Measurements from ENCODE around the gene APLP2. TPM values are rescaled to one million over a fixed set of nuclear protein-coding genes. Genes with fewer than 3 reads are reported as not detected.
"Not testable (repeated sequence)": the region's sequence is repeated elsewhere in the genome, so short reads cannot be mapped to it uniquely, and the experiment has no call there.

APLP2 gene
- total RNA-seq, 1 experiment from 2014 or later, result 345 TPM

DNA sequence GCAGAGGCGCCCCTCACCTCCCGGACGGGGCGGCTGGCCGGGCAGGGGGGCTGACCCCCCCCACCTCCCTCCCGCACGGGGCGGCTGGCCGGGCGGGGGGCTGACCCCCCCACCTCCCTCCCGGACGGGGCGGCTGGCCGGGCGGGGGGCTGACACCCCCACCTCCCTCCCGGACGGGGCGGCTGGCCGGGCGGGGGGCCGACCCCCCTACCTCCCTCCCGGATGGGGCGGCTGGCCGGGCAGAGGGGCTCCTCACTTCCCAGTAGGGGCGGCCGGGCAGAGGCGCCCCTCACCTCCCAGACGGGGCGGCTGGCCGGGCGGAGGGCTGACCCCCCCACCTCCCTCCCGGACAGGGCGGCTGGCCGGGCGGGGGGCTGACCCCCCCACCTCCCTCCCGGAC lies 21.5 kb downstream of the APLP2 start:
- POLR2A ChIA-PET (ENCODE audit: unreplicated experiment); DNase-seq; H3K27me3 ChIP-seq (ENCODE audit: low read length); H3K4me2 ChIP-seq (ENCODE audit: low read length); intact Hi-C loops (cut with micrococcal nuclease); H3F3A ChIP-seq (ENCODE audit: low read length, unreplicated experiment); ATAC-seq; CTCF ChIA-PET; H3K4me3 ChIP-seq (ENCODE audit: low read length); H3K9ac ChIP-seq (ENCODE audit: low read length); H3K36me3 ChIP-seq (ENCODE audit: low read depth, low read length); BruUV-seq (replicated peaks); H2AFZ ChIP-seq (ENCODE audit: low read length); H3K9me3 ChIP-seq (ENCODE audit: low read length); H3K27ac ChIP-seq (ENCODE audit: low read length); H3K9me2 ChIP-seq (replicated peaks; ENCODE audit: low read length): not testable (repeated sequence)
- H3K4me1 ChIP-seq (ENCODE audit: insufficient read depth, low read length), result peaks cover 19% of the 10 kb centered on the region
- peaks cover 40% of the 10 kb centered on the region; the same call in 1 of the 2 replicates for H4K20me1 ChIP-seq (ENCODE audit: low read length)
- peaks cover 70% of the 10 kb centered on the region for H3K79me2 ChIP-seq (ENCODE audit: low read length)

DNA sequence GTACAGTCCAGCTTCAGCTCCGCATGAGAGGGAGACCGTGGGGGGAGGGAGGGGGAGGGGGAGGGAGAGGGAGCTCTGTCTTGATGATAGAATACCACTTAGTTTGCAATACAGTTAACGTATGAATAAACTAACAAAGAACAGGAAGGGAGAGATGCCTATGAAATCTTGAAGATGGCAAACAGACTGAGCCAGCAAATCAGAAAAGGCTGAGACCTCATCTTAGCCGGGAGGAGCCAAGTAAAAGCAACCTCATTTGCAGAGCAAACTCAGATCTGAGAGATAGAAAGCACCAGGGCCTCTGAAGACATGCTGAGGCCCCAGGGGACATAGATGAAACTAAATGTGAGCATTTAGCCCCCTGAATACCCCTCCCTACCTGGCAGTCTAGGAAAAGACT lies 23.0 kb downstream of the APLP2 start:
- H3K9me3 ChIP-seq (ENCODE audit: low read length), result no peaks in the 10 kb centered on the region
- ChIA-PET CTCF (no interaction called here), POLR2A (ENCODE audit: unreplicated experiment) (no interaction called here)
- H3K27ac ChIP-seq (ENCODE audit: low read length), result no peak overlapping the region
- H3K4me3 ChIP-seq (ENCODE audit: low read length), result no peak overlapping the region
- no peak overlapping the region for H2AFZ ChIP-seq (ENCODE audit: low read length)
- H4K20me1 ChIP-seq (ENCODE audit: low read length), result peaks cover 37% of the 10 kb centered on the region
- ATAC-seq (no peak), DNase-seq (no peak)
- peaks cover 17% of the 10 kb centered on the region for H3K4me1 ChIP-seq (ENCODE audit: insufficient read depth, low read length)
- H3F3A ChIP-seq (ENCODE audit: low read length, unreplicated experiment), result no peaks in the 10 kb centered on the region
- H3K36me3 ChIP-seq (ENCODE audit: low read depth, low read length), result no peaks in the 10 kb centered on the region
- intact Hi-C loops (cut with micrococcal nuclease), result no loop called here
- no peaks in the 10 kb centered on the region for H3K9me2 ChIP-seq (replicated peaks; ENCODE audit: low read length)
- no peak overlapping the region for H3K4me2 ChIP-seq (ENCODE audit: low read length)
- no peaks in the 10 kb centered on the region for H3K27me3 ChIP-seq (ENCODE audit: low read length)
- H3K9ac ChIP-seq (ENCODE audit: low read length), result no peak overlapping the region
- BruUV-seq (replicated peaks), result no TSS peak
- TF ChIP-seq EZH2 (IDR thresholded peaks at IDR 0.05; ENCODE audit: low read length, unreplicated experiment), result no peak
- TF ChIP-seq EZH2phosphoT487 (IDR thresholded peaks at IDR 0.05; ENCODE audit: borderline replicate concordance, low read length), result no peak
- TF ChIP-seq, protein P1, sequence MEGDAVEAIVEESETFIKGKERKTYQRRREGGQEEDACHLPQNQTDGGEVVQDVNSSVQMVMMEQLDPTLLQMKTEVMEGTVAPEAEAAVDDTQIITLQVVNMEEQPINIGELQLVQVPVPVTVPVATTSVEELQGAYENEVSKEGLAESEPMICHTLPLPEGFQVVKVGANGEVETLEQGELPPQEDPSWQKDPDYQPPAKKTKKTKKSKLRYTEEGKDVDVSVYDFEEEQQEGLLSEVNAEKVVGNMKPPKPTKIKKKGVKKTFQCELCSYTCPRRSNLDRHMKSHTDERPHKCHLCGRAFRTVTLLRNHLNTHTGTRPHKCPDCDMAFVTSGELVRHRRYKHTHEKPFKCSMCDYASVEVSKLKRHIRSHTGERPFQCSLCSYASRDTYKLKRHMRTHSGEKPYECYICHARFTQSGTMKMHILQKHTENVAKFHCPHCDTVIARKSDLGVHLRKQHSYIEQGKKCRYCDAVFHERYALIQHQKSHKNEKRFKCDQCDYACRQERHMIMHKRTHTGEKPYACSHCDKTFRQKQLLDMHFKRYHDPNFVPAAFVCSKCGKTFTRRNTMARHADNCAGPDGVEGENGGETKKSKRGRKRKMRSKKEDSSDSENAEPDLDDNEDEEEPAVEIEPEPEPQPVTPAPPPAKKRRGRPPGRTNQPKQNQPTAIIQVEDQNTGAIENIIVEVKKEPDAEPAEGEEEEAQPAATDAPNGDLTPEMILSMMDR (conservative IDR thresholded peaks at IDR 0.05; ENCODE audit: low read depth, low read length), result no peak
- peaks cover 70% of the 10 kb centered on the region for H3K79me2 ChIP-seq (ENCODE audit: low read length)

DNA sequence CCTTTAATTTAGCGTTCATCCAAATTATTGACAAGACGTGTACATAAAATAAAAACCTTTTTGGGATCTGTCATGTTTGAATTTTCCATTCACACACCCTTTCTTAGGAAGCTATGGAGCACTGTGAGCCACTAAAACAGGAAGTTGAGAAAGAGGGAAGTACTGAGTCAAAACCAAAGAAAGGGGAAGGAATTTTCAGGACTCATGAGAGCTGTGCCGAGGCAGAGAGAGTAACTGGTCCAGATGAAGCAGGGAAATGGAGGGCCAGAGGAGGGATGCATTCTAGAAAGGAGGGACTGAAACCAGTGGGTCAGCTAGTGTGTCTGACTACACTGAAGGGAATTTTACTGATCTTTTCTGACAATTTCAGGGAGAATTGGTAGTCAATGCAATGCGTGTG lies 24.9 kb downstream of the APLP2 start:
- Histone ChIP-seq H3K4me1 (ENCODE audit: insufficient read depth, low read length) (no peaks in the 10 kb centered on the region), H4K20me1 (ENCODE audit: low read length) (peaks cover 24% of the 10 kb centered on the region), H3F3A (ENCODE audit: low read length, unreplicated experiment) (no peaks in the 10 kb centered on the region), H2AFZ (ENCODE audit: low read length) (no peak overlapping the region), H3K79me2 (ENCODE audit: low read length) (peaks cover 70% of the 10 kb centered on the region), H3K9me2 (replicated peaks; ENCODE audit: low read length) (no peaks in the 10 kb centered on the region), H3K27me3 (ENCODE audit: low read length) (no peaks in the 10 kb centered on the region), H3K27ac (ENCODE audit: low read length) (no peak overlapping the region), H3K9me3 (ENCODE audit: low read length) (no peaks in the 10 kb centered on the region), H3K4me3 (ENCODE audit: low read length) (no peak overlapping the region), H3K9ac (ENCODE audit: low read length) (no peak overlapping the region), H3K4me2 (ENCODE audit: low read length) (no peak overlapping the region), H3K36me3 (ENCODE audit: low read depth, low read length) (no peaks in the 10 kb centered on the region)
- no TSS peak for BruUV-seq (replicated peaks)
- POLR2A ChIA-PET (ENCODE audit: unreplicated experiment), result no interaction called here
- DNase-seq, result no peak
- intact Hi-C loops (cut with micrococcal nuclease), result no loop called here
- no peak for TF ChIP-seq EZH2 (IDR thresholded peaks at IDR 0.05; ENCODE audit: low read length, unreplicated experiment)
- TF ChIP-seq, protein P1 (conservative IDR thresholded peaks at IDR 0.05; ENCODE audit: low read depth, low read length), result no peak
- no peak for TF ChIP-seq EZH2phosphoT487 (IDR thresholded peaks at IDR 0.05; ENCODE audit: borderline replicate concordance, low read length)
- CTCF ChIA-PET, result no interaction called here
- no peak for ATAC-seq
